Nephron (organoid): ENCODE data around the gene PKHD1.

Source experiments
- H3K27ac Mint-ChIP-seq, 3 experiments: 2 replicates each; pipeline ENCODE4 v1.8.0; 2020; ENCODE audit warnings: mixed read lengths in 3 of 3, mild to moderate bottlenecking in 2 of 3, moderate library complexity in 1 of 3
- H3K27me3 Mint-ChIP-seq: 2 replicates; pipeline ENCODE4 v1.8.0; 2021; ENCODE audit warnings: low read depth, mild to moderate bottlenecking, moderate library complexity, mixed read lengths
- H3K36me3 Mint-ChIP-seq: 2 replicates; pipeline ENCODE4 v1.8.0; 2020; ENCODE audit warnings: low read depth, mixed read lengths
- H3K4me1 Mint-ChIP-seq: 2 replicates; pipeline ENCODE4 v1.8.0; 2020; ENCODE audit warnings: mixed read lengths
- H3K4me3 Mint-ChIP-seq, 3 experiments: 2 replicates each; pipeline ENCODE4 v1.8.0; 2020; ENCODE audit warnings: mild to moderate bottlenecking in 3 of 3, mixed read lengths in 3 of 3, moderate library complexity in 2 of 3
- H3K9me3 Mint-ChIP-seq: 2 replicates; pipeline ENCODE4 v1.8.0; 2020; ENCODE audit warnings: mixed read lengths
- CTCF ChIP-seq, 3 experiments: fragments of 200-600 bp; sonication (generic); IDR thresholded peaks; one replicate each; pipeline ENCODE4 v1.5.0; 2021; ENCODE audit warnings: antibody characterized with exemption in 3 of 3; ENCODE audit not compliant: unreplicated experiment in 3 of 3

The PKHD1 gene

DNA sequence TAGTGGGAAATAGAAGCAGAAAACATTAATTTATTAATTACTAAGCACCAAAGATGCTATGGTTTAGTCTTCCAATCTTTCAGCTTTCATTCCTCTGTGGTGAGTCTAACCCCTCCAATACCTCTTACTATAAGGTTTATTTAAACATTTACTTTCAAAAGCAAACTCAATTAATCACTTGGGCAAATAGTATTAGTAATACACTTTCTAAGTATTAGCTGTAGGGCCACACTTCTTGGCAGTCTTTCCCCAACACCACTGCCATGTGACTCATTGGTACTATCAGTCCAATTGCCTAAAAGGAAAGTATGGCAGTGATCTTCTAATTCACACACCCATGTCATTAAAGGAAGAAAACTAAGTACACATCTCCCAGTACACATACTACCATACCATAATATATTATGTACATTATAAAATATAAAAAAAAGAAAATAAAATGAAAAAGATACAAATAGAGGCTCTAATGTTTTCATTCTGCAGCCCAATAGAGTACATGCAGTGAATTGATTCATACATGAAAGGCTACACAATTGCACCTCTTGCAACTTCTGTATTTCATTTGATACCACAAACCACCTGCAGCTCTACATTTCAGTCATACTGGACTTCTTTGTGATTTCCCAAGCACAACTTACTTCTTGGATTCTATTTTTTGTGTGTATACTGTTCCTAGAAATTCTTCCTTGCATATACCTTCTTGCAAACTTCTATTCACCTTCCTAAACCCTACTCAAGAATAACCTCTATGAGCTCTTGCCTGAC is 218.6 kb downstream of the PKHD1 start:
- TF ChIP-seq CTCF (IDR thresholded peaks at IDR 0.05; ENCODE audit: unreplicated experiment in 3 of 3), result no peak
- H3K27me3 Mint-ChIP-seq, result no peaks in the 10 kb centered on the region
- H3K9me3 Mint-ChIP-seq, result peaks cover 2% of the 10 kb centered on the region
- no peak overlapping the region for H3K4me3 Mint-ChIP-seq
- H3K27ac Mint-ChIP-seq, result no peak overlapping the region
- H3K36me3 Mint-ChIP-seq, result peaks cover 7% of the 10 kb centered on the region
- H3K4me1 Mint-ChIP-seq, result no peaks in the 10 kb centered on the region

- no peaks in the 10 kb centered on the region for H3K9me3 Mint-ChIP-seq
- H3K4me3 Mint-ChIP-seq, result no peak overlapping the region
- H3K27me3 Mint-ChIP-seq, result no peaks in the 10 kb centered on the region
- H3K27ac Mint-ChIP-seq, result no peak overlapping the region
- H3K4me1 Mint-ChIP-seq, result no peaks in the 10 kb centered on the region
- H3K36me3 Mint-ChIP-seq, result peaks cover 3% of the 10 kb centered on the region
- no peak for TF ChIP-seq CTCF (IDR thresholded peaks at IDR 0.05; ENCODE audit: unreplicated experiment in 3 of 3)
Observed at GRCh38 chr6:51866867-51867266, 220.5 kb downstream of the PKHD1 start.

GRCh38 chr6:51865996-51866395 is 221.4 kb downstream of the PKHD1 start:
- Mint-ChIP-seq H3K36me3 (peaks cover 3% of the 10 kb centered on the region), H3K9me3 (no peaks in the 10 kb centered on the region), H3K27ac (no peak overlapping the region), H3K4me1 (no peaks in the 10 kb centered on the region), H3K4me3 (no peak overlapping the region), H3K27me3 (no peaks in the 10 kb centered on the region)
- TF ChIP-seq CTCF (IDR thresholded peaks at IDR 0.05; ENCODE audit: unreplicated experiment in 3 of 3), result no peak

DNA sequence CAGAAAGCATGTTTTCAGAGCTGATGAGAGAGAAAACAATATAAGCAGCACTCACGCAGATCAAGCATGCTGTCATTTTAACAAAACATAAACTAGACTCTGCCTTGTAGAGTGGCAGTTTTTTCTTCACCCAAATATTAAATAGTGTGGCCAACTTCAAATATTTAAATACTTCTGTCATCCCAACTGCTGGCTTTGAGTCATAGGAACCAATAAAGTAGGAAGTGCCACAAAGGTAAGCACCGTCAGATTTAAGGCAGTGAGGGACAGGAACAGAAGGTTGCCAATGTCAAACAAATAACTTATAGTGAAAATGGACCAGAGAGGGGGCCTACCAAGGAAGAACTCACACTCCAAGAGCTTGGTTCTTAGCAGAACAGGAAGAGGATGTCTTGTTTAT is 222.2 kb downstream of the PKHD1 start:
- Mint-ChIP-seq H3K4me1 (no peaks in the 10 kb centered on the region), H3K36me3 (peaks cover 3% of the 10 kb centered on the region), H3K9me3 (no peaks in the 10 kb centered on the region), H3K27me3 (no peaks in the 10 kb centered on the region), H3K4me3 (no peak overlapping the region), H3K27ac (no peak overlapping the region)
- no peak for TF ChIP-seq CTCF (IDR thresholded peaks at IDR 0.05; ENCODE audit: unreplicated experiment in 3 of 3)

GRCh38 chr6:51857134-51857533 is 230.3 kb downstream of the PKHD1 start:
- TF ChIP-seq CTCF (IDR thresholded peaks at IDR 0.05; ENCODE audit: unreplicated experiment in 3 of 3), result no peak
- H3K4me1 Mint-ChIP-seq, result peaks cover 4% of the 10 kb centered on the region
- no peak overlapping the region for H3K27ac Mint-ChIP-seq
- peaks cover 17% of the 10 kb centered on the region for H3K9me3 Mint-ChIP-seq
- no peak overlapping the region for H3K4me3 Mint-ChIP-seq
- H3K27me3 Mint-ChIP-seq, result no peaks in the 10 kb centered on the region
- H3K36me3 Mint-ChIP-seq, result peaks cover 23% of the 10 kb centered on the region

DNA sequence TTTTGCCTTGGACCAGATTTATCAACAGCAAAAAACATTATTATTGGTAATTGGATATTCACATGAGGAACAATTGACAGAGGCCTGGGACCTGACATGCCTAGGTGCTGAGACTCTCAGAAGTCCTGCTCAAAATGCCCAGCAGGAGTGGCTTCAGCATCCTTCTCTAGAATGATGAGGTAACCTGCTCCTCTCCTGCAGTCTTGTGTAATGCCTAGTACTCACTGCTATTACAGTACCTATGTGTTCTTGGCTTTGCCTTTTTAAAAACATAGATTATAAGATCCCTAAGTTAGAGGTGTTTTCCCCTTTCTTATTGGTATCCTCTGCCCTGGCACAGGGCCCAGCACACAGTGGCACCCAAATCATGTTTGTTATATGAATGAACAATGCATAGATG is 230.9 kb downstream of the PKHD1 start:
- no peak overlapping the region for H3K4me3 Mint-ChIP-seq
- no peak overlapping the region for H3K27ac Mint-ChIP-seq
- peaks cover 23% of the 10 kb centered on the region for H3K9me3 Mint-ChIP-seq
- peaks cover 4% of the 10 kb centered on the region for H3K4me1 Mint-ChIP-seq
- TF ChIP-seq CTCF (IDR thresholded peaks at IDR 0.05; ENCODE audit: unreplicated experiment in 3 of 3), result no peak
- peaks cover 29% of the 10 kb centered on the region for H3K36me3 Mint-ChIP-seq
- H3K27me3 Mint-ChIP-seq, result no peaks in the 10 kb centered on the region
